NK-92 (cell line): Measurements from ENCODE around the gene CNTLN.
"Not testable (repeated sequence)": the region's sequence is repeated elsewhere in the genome, so short reads cannot be mapped to it uniquely, and the experiment has no call there.

Experiments used
- DNase-seq: peaks from one replicate; lab custom pipeline; 2025; ENCODE audit not compliant: unreplicated experiment; lab: John Stamatoyannopoulos, UW

CNTLN gene

DNA sequence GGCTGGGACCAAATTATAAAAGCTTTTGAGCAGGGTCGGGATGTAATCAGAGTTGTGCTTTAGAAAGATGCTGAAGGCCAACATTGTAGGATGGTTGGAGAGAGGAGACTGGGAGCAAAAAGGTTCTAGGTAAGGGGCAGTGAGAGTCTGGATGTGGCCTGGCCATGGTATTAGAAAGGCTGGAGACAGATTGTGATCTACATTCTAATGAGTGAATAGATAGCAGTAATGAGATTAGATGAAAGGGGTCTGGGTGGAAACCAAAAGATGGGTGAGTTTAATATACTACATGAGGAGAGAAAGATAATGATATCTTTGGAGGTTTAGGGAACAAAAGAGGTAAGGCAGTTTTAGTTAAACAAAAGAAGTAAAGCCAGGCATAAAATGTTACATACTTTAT, 355.3 kb downstream of the CNTLN start:
- no peak for DNase-seq

GRCh38 chr9:17491780-17492179, 356.9 kb downstream of the CNTLN start:
- no peak for DNase-seq

GRCh38 chr9:17503196-17503595, 368.4 kb downstream of the CNTLN start:
- no peak for DNase-seq

DNA sequence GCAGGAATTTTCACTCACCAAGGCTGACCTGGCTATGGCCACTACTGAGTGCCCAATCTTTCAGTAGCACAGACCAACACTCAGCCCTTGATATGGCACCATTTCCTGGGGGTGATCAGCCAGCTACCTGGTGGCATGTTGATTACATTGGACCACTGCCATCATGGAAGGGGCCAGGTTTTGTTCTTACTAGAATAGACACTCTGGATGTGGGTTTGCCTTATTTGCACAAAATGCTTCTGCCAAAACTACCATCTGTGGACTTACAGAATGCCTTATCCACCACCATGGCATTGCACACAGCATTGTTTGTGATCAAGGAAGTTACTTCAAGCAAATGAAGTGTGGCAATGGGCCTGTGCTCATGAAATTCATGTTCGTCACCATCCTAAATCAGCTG, 374.3 kb downstream of the CNTLN start:
- DNase-seq = no peak

DNA sequence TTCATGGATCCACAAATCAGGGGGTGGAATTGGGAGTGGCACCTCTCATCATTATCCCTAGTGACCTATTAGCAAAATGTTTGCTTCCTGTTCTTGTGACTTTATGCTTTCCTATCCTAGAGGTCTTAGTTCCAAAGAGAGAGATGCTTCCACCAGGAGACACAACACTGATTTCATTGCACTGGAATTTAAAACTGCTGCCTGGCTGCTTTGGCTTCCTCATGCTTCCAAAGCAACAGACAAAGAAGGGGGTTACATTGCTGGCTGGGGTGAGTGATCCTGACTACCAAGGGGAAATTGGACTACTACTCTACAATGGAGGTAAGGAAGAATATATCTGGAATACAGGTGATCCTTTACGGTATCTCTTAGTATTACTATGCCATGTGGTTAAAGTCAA, 374.9 kb downstream of the CNTLN start:
- DNase-seq = no peak

GRCh38 chr9:17519761-17520160, 384.9 kb downstream of the CNTLN start:
- DNase-seq = no peak

GRCh38 chr9:17520268-17521064, 385.6 kb downstream of the CNTLN start:
- no peak for DNase-seq

DNA sequence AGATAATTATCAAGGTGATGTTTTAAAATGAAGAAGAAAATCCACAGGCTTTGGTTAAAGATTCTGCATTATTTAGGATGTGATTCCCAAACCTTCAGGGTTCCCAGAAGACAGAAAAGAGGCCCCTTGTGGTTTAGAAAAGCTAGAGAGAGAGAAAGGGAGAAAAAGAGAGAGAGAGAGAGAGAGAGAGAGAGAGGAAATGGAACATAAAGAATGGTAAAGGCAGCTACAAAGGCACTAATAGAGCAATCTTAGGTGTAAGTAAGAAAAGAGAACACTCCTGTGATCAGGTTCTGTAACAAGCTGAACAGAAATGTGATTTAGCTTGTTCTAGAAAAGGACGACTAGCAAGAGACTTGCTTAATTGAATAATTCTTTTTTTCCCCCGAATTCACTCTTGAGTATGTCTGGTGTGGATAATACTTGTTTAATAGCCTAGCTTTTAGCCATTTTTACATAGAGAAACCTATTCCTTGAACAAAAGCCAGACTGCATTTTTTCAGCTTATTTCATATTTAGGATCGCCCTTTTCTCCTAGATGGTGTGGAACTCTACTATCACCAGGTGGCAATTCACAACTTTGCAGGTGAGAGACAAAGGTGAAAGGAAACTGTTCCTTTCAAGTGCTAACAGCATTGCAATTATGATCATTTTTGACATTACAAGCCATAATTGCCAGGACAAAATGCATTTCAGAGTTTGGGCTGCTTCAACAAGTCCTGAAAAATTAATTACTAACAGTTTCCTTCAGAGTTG, 386.4 kb downstream of the CNTLN start:
- no peak for DNase-seq

DNA sequence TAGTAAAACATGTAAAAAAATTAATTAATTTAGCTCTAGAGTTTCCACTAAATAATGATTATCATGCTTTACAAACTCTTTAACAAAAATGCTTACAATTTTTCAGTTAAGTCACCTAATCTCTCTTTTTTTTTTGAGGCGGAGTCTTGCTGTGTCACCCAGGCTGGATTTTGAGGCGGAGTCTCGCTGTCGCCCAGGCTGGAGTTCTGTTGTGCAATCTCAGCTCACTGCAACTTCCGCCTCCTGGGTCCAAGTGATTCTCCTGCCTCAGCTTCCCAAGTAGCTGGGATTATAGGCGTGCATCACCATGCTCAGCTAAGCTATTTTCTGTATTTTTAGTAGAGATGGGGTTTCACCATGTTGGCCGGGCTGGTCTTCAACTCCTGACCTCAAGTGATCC, 391.9 kb downstream of the CNTLN start:
- DNase-seq = not testable (repeated sequence)

DNA sequence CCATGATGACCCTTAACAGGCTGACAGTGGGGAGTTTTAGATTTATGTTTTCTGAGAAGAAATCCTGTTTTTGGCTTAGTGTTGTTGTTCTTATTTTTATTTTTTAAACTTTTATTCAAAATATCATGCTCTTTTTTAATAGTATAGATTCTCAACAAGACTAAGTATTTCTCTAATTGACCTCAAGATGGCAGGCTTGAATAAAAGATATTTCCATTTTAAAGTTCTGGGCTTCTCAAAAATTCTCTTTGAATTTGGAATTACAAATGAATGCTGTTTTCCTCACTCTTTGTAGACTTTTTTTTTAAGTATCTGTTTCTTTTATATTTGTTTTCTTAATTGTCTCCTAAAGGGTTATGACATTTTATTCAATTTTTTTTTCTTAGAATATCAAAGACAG, 394.0 kb downstream of the CNTLN start:
- DNase-seq = no peak

- no peak for DNase-seq
Observed at GRCh38 chr9:17531642-17532254, 396.9 kb downstream of the CNTLN start.

DNA sequence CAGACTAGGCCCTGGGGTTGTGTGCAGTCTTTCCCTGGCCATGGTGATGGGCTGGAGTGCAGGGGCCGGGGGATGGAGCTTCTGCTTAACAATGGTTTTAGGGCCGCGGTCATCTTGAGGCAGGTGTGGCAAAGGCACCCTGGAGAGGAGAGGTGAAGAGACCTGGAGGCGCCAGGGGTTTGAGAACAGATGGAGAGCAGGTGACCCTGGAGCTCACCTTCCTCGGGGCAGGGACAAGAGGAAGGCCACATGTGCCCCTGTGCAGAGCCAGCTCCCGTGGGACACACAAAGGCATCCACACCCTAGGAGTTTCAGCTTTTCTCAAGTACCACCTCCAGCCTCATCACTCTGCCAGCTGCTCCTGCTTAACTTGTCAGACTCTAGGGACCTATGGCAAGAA, 397.6 kb downstream of the CNTLN start:
- no peak for DNase-seq

- no peak for DNase-seq
Observed at GRCh38 chr9:17535176-17535575, 400.3 kb downstream of the CNTLN start.

DNA sequence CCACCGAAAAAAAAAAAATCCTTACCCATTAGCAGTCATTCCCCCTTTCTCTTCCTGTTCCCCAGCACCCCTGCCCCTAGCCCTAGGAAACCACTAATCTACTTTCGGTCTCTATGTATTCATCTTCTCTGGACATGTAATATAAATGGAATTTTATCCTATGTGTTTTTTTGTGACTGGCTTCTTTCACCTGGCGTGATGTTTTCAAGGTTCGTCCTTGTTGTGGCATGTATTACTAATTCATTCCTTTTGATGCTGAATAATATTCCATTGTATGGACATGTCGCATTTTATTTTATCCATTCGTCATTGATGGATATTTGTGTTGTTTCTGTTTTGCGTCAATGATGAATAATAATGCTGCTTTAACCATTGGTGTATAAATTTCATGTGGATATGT, 401.2 kb downstream of the CNTLN start:
- DNase-seq = no peak

DNA sequence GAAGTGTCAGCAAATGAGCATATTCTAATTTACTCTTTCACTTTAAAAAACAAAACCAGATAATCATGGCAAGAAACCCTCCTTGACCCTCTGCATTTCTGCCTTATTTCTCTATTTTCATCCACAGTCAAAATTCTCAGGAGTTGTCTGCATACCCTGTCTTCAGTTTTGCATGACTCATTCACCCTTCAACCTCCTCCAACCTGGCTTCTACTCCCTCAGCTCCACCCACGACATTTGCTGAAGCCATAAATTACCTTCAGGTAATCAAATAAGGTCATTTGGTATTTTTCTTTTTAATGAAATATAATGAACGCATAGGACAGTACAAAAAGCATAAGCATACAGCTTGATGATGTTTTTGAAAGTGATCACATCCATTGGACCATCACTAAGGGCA, 416.2 kb downstream of the CNTLN start:
- no peak for DNase-seq
